ENCODE measurements around the gene ELAVL3.
"Not testable (repeated sequence)": the region's sequence is repeated elsewhere in the genome, so short reads cannot be mapped to it uniquely, and the experiment has no call there.

Gene ELAVL3

DNA sequence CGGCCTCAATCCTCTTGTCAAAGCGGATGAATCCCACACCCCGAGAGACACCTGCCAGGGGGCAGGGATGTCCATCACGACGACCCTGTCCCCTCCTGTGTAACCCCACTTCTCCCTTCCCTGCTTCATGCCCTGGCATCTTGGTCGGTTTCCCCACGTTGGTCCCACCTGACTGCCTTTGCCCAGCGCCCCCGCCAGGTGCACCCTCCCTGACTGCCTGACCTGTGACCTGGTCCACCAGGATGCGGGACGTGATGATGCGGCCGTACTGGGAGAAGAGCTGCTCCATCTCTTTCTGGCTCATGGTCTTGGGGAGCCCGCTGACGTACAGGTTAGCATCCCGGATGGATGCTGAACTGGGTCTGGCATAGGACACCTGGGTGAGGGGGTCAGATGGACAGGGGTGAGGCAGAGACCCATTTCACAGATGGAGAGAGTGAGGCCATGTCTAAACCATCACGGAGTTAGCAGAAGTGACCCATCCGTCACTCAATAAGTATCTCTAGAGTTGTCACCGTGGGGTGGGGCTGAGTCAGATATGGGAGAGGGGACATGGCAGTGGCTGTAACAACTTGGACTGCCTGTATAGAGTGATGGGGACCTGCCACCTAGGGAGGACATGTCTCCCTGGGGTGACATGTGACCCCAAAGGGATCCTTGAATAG, 22.5 kb downstream of the ELAVL3 start:
- no peak for DNase-seq

- no peak for DNase-seq
These were observed 23.0 kb downstream of the ELAVL3 start for GRCh38 chr19:11457831-11458230.

- DNase-seq, result no peak
These were observed 23.7 kb downstream of the ELAVL3 start for GRCh38 chr19:11457115-11457514.

DNA sequence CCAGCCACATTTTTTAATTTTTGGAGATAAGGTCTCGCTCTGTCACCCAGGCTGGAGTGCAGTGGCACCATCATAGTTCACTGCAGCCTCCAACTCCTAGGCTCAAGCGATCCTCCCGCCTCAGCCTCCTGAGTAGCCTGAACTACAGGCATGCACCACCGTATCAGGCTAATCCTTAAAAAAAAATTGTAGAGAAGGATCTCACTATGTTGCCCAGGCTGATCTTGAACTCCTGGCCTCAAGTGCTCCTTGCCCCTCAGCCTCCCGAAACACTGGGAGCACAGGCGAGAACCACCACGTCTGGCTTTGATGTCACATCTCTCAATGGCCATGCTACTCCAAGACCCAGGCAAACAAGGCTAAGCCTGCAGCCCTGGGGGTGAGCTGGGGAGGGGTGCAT, 24.2 kb downstream of the ELAVL3 start:
- DNase-seq, result no peak

- DNase-seq, result not testable (repeated sequence)
These were observed 25.7 kb downstream of the ELAVL3 start for GRCh38 chr19:11455233-11455554.

DNA sequence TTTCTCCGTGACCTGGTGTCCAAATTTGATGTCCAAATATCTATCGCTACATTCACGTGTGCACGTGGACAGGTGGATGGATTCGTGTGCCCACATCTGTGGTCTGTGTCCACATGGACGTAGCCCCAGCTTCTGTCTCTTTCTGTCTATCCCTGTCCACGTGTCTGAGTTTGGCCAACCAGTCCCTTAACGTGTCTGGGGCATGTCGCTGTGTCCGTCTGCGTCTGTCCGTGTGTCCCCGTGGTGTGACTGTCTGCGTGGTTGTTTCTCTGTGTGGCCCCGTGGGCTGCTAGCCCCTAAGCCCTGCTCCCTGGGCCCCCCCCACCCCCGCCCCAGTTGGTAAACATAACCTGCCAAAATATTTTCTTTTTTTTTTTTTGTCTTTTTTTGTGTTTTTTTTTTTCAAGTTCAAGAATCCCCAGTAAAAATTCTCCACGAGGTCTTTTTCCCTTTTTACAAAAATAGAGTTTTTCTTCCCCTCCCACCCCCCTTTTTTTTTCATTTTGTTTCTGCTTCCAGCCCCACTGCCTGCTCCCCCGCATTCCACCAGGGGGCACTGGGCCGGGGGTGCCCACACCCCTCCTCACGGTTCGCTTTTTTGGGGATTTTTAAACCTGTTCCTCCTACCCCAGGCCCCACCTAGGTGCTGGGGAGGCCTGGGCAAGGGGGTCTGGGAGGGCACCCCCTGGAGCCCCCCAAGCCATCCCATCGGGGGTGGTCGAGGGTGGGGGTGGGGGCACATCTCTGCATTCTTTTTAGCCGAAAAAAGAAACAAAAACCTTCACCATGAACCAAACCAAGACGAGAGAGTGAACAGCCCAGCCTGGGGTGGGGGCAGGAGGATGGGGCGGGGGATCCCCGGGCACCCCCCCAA, 27.1 kb downstream of the ELAVL3 start:
- DNase-seq, result no peak

DNA sequence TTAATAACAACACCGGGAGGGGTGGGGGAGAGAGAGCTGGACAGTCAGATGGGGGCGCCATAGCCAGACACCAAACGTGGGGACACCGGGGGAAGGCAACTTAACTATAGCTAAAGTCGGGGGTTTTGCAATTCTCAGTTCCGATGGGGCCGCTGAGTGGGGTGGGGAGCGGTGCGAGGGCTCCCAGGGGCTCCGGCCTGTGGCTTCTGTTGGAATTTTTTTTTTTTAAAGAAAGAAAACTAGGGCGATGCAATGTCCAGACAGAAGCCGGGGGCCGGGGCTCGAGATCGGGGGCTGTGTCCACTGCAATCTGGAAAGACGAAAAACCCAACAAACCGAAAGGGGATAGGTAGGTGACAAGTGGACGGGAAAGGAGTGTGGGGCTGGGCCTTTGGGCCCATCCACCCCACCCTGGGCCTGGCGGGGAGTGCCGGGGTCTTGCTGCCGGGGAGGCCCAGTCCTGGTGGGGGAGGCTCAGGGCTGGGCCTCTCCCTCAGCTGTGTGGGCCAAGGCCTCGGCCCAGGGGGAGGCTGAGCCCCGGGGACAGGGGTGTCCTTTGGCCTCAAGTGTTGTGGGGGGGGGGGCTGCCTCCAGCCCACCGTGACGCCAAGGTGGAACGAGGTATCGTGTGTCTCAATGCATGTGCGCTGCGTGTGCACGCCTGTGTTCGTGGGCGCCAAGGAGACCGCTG, 28.1 kb downstream of the ELAVL3 start:
- DNase-seq, result no peak

DNA sequence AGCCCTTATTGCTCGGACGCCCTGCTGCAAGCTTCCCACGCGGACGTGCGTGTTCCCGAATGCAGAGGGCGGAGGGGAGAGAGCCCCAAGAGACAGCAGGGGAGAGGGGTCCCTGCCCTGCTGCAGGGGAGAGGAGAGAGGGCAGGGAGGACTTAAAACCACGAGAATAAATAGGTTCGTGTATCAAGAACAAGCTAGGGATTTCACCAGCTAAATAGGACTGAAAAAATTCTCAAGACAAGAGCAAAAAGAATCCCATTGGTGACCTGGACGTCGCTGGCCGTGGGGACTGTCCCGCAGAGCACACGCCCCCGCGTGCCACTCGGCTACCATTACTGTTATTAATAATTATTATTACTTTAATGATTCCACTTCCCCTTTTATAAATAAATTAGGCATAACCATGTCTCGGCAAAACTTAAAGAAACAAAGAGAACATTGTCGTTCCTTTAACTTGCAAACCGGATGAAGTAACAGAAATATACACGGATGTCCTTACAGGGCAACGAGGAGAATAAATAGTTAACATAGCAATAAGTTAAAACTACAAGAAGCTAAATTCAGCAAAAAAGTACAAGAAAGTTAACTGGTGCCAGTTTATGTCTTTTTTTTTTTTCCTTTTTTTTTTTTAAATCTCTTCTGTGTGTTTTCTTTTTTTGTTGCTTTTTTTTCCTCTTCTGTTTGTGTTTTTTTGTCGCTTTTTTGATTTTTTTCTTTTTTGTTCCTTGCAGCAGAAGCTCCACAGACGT, 28.8 kb downstream of the ELAVL3 start:
- no peak for DNase-seq

GRCh38 chr19:11451327-11451870, 29.4 kb downstream of the ELAVL3 start:
- DNase-seq, result no peak

DNA sequence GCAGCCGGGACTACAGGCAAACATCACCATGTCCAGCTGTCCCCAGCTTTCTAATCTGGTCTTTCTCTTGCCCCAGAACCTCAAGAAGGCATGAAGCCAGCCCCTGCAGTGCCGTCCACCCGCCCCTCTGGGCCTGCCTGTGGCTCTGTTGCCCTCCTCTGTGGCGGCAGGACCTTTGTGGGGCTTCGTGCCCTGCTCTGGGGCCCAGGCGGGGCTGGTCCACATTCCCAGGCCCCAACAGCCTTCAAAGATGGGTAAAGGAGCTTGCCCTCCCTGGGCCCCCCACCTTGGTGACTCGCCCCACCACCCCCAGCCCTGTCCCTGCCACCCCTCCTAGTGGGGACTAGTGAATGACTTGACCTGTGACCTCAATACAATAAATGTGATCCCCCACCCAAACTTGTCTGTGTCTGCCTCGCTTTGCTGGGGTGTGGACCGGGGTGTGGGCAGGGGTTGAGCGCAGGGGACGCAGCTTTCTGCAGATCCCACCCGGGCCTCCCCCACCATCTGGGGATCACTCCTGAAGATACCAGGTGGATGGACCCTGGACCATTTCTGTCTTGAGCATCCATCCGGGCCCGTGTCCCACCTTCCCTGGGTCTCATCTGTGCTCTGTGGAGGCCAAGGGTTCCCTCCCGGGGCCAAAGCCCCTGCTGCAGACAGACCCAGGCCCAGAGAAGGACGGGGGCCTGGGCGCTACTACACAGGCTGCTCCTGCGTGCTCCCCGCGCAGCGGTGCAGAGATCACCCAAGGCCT, 30.1 kb downstream of the ELAVL3 start:
- DNase-seq, result no peak

- no peak for DNase-seq
These were observed 31.8 kb downstream of the ELAVL3 start for GRCh38 chr19:11448923-11449554.

DNA sequence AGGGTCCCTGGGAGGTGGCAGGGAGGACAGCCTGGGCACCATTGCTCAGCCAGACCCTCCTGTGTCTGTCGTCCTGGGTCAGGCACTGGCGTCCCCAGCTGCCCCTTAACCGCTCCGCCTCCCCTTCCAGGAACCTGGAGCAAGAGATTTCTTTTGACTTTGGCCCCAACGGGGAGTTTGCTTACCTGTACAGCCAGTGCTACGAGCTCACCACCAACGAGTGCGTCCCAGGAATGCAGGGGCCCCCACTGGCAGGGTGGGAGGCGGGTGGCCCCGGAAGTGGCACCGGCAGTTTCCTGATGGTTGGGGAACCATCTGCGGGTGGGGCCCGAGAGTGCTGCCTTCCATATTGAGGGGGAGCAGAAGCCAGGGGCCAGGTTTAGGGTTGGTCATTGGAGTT, 32.4 kb downstream of the ELAVL3 start:
- no peak for DNase-seq

- no peak for DNase-seq
These were observed 33.2 kb downstream of the ELAVL3 start for GRCh38 chr19:11447347-11448262.

GRCh38 chr19:11446652-11447301, 34.1 kb downstream of the ELAVL3 start:
- DNase-seq, result no peak

DNA sequence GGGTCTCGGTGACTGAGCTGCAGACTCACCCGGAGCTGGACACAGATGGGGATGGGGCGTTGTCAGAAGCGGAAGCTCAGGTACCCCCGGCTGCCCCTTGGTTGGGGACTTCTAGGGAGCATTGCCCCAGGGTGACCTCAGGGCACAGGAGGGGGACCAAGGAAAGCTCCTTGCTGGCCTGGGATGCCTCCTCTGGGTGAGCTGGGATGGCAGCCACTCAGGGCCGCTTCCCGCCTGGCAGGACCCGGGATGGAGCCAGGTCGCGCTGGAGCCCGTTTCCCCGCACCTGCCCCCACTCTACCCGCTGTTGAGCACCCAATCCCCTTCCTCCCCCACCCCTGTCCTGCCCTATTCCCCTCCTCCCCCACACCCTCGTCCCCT, 34.6 kb downstream of the ELAVL3 start:
- no peak for DNase-seq

- DNase-seq, result no peak
These were observed 35.7 kb downstream of the ELAVL3 start for GRCh38 chr19:11445141-11445540.

DNA sequence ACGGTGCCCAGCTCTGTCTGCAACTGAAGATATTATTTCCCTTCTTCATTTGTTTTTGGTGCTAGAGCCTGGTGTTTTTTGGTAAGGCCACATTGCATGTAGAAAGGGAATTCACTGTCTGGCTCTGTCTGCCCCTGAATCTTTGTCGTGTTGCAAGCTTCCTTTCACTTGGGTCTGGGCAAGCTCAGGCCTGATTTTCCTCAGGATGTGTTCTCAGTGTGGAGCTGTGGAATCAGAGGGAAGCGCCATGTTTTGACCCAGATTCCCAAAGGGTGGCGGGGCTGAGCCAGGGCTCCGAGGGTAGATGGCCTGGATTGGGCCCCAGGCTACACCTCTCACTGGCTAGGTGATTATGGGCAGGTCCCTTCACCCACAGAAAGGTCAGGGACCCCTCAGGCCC, 36.8 kb downstream of the ELAVL3 start:
- DNase-seq, result no peak

DNA sequence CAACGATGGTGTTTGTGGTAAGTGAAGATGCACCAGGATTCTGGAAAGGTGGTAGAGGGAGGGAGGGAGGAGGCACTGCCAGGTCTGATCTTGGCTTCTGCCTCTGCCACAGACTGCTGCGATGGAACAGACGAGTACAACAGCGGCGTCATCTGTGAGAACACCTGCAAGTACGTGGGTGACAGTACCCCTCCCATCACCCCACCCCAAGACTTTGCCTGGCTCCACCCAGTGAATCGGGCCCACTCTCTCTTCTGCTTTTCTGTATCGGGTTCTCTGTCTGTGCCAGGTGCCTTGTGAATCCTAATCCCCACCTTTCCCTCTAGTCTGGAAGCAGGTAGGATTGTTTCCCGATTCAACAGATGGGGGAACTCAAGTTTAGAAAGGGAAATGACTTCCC, 42.9 kb downstream of the ELAVL3 start:
- no peak for DNase-seq

- no peak for DNase-seq
These were observed 45.0 kb downstream of the ELAVL3 start for GRCh38 chr19:11435833-11436313.
